ENCODE results near the gene SAMD14. TPM values are rescaled to one million over a fixed set of nuclear protein-coding genes. Genes with fewer than 3 reads are reported as not detected.

The SAMD14 gene
- total RNA-seq, 1 donor = 2.5 TPM

DNA sequence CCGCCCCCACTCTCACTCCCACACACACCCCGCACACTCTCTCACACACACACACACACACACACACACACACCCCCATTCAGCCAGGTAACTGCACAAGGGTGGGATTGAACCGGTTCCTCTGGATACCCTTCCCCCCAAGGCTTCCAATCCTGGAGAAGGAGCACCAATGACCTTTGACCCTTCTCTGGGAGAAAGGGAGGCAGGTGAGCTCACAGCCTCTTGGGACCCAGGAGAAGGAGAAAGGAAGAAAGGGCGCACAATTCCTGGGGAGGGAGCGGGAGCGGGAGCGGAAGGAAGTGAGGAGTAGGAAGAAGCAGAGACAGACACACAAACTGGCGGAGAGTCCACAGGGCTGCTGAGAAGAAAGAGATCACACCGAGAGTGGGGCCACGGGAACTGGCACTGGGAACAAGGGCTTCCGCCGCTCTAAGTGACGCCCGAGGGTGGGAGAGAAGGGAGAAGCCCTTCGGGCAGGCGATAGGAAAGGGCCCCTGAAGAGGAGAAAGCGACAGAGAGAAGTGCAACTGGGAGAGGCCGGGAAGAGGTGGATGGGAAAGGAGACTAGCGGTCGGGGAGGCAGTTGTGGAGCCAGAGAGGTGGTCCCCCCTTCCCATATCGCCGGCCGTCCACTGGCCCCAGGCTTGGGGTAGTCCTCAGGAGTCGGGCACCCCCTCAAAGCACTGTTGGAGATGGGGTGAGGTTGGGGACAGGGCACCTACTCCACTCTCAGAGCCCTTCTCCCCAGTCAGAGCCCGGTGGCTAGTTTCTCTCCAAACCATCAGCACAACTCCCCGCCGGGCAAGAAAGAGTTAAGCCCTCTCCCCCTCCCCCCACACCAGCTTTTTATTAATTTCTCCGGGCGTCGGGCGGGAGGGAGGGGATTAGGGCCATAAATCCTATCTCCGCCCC lies 1.3 kb downstream of the SAMD14 start:
- Histone ChIP-seq H3K27ac (ENCODE audit: low read depth, low read length) (no peak overlapping the region), H3K79me2 (ENCODE audit: insufficient read depth, low read length) (no peaks in the 10 kb centered on the region), H3K9me3 (ENCODE audit: low read depth, low read length) (no peaks in the 10 kb centered on the region), H4K20me1 (ENCODE audit: insufficient read depth, low read length) (peaks cover 16% of the 10 kb centered on the region), H2AFZ (ENCODE audit: low read length) (peak overlapping the region; percentile 33), H3K27me3 (ENCODE audit: insufficient read depth, low read length) (no peaks in the 10 kb centered on the region), H3K4me1 (ENCODE audit: insufficient read depth, low read length) (peaks cover 14% of the 10 kb centered on the region), H3K36me3 (ENCODE audit: insufficient read depth, low read length) (peaks cover 3% of the 10 kb centered on the region), H3K4me2 (ENCODE audit: insufficient read depth, low read length) (peak overlapping the region; percentile 83), H3K4me3 (ENCODE audit: insufficient read depth, low read length) (peak overlapping the region; percentile 71)
- peak; percentile 87 for DNase-seq (ENCODE audit: insufficient read length, low spot score, missing footprints)
- TF ChIP-seq, protein P1, sequence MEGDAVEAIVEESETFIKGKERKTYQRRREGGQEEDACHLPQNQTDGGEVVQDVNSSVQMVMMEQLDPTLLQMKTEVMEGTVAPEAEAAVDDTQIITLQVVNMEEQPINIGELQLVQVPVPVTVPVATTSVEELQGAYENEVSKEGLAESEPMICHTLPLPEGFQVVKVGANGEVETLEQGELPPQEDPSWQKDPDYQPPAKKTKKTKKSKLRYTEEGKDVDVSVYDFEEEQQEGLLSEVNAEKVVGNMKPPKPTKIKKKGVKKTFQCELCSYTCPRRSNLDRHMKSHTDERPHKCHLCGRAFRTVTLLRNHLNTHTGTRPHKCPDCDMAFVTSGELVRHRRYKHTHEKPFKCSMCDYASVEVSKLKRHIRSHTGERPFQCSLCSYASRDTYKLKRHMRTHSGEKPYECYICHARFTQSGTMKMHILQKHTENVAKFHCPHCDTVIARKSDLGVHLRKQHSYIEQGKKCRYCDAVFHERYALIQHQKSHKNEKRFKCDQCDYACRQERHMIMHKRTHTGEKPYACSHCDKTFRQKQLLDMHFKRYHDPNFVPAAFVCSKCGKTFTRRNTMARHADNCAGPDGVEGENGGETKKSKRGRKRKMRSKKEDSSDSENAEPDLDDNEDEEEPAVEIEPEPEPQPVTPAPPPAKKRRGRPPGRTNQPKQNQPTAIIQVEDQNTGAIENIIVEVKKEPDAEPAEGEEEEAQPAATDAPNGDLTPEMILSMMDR (IDR thresholded peaks at IDR 0.05; ENCODE audit: extremely low read depth, low read depth, low read length) = no peak

DNA sequence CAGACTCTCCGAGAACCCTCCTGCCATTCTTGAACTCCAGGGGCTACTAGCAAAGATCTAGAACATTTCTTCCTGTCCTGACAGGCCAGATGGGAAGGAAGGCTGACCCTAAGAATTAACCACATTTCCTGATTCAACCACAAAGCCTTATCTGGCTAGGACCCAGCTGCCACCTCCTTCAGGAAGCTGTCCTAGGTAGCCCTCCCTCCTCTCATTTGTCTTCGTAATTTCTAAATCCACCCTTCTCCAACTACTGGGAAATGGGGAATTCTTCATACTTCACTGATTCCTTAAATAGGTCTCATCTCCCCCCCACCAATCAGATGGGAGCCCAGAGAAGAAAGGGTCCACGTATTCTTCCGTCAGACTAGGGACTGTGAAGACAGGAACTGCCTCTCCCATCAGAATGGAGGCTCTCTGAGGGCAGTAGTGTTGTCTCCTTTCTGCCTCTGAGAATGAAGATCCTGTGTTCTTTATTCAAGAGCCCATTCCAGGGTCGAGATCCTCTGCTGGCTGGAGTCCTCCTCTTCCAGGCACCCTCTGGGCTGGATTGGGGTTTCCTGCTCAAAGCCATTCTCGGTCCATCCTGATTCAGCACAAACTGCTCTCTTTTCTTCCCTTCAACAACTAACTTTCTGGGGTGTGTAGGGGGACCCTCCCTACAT lies 2.1 kb downstream of the SAMD14 start:
- H3K27me3 ChIP-seq (ENCODE audit: insufficient read depth, low read length) = no peaks in the 10 kb centered on the region
- H3K9me3 ChIP-seq (ENCODE audit: low read depth, low read length) = no peaks in the 10 kb centered on the region
- no peak overlapping the region for H3K27ac ChIP-seq (ENCODE audit: low read depth, low read length)
- peaks cover 6% of the 10 kb centered on the region for H3K4me1 ChIP-seq (ENCODE audit: insufficient read depth, low read length)
- peaks cover 10% of the 10 kb centered on the region for H4K20me1 ChIP-seq (ENCODE audit: insufficient read depth, low read length)
- peak; percentile 90 for DNase-seq (ENCODE audit: insufficient read length, low spot score, missing footprints)
- H3K4me3 ChIP-seq (ENCODE audit: insufficient read depth, low read length) = no peak overlapping the region
- no peak overlapping the region for H2AFZ ChIP-seq (ENCODE audit: low read length)
- peaks cover 3% of the 10 kb centered on the region for H3K36me3 ChIP-seq (ENCODE audit: insufficient read depth, low read length)
- TF ChIP-seq, protein P1 (IDR thresholded peaks at IDR 0.05; ENCODE audit: extremely low read depth, low read depth, low read length) = no peak
- H3K79me2 ChIP-seq (ENCODE audit: insufficient read depth, low read length) = no peaks in the 10 kb centered on the region
- H3K4me2 ChIP-seq (ENCODE audit: insufficient read depth, low read length) = no peak overlapping the region

DNA sequence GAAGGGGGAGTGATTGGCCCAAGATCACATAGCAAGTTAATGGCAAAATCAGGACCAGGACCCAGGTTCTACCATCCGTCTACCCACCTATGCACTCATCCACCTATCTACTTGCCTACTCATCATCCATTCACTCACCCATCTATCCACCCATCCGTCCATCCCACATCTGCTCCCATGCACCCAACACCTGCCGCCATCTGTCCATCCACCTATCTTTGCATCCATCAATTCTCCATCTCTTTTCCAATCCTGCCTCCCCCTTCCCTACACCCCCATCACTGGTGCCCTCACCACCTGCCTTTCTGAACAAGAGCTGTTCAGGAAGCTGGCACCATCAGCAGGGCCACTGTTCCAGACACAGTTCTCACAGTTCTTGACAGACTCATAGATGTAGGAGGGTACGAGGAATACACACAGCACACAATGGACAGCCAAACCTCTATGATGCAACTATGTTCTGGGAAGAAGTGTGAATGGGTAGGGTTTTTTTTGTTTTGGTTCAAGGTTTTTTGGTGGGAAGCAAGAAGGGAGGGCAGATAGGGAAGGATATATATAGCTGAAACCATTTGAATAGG lies 4.5 kb downstream of the SAMD14 start:
- H3K27ac ChIP-seq (ENCODE audit: low read depth, low read length) = no peak overlapping the region
- no peak overlapping the region for H2AFZ ChIP-seq (ENCODE audit: low read length)
- H3K4me3 ChIP-seq (ENCODE audit: insufficient read depth, low read length) = no peak overlapping the region
- no peak overlapping the region for H3K4me2 ChIP-seq (ENCODE audit: insufficient read depth, low read length)
- no peaks in the 10 kb centered on the region for H3K9me3 ChIP-seq (ENCODE audit: low read depth, low read length)
- no peaks in the 10 kb centered on the region for H3K36me3 ChIP-seq (ENCODE audit: insufficient read depth, low read length)
- no peaks in the 10 kb centered on the region for H4K20me1 ChIP-seq (ENCODE audit: insufficient read depth, low read length)
- H3K27me3 ChIP-seq (ENCODE audit: insufficient read depth, low read length) = no peaks in the 10 kb centered on the region
- TF ChIP-seq, protein P1 (IDR thresholded peaks at IDR 0.05; ENCODE audit: extremely low read depth, low read depth, low read length) = no peak
- H3K79me2 ChIP-seq (ENCODE audit: insufficient read depth, low read length) = no peaks in the 10 kb centered on the region
- no peak for DNase-seq (ENCODE audit: insufficient read length, low spot score, missing footprints)
- H3K4me1 ChIP-seq (ENCODE audit: insufficient read depth, low read length) = no peaks in the 10 kb centered on the region
